AG04450 (cell line): Measurements from ENCODE around the gene TEKT2. TPM values are rescaled to one million over a fixed set of nuclear protein-coding genes. Genes with fewer than 3 reads are reported as not detected.

Source experiments
- CTCF ChIA-PET: fragments of 300-600, 350-600 bp; formaldehyde crosslinking; extraction: SDS; loops from one replicate; lab custom pipeline; 2022; ENCODE audit warnings: antibody characterized with exemption, inconsistent platforms; lab: Charles Lee
- POLR2A ChIA-PET: fragments of 350-600 bp; formaldehyde crosslinking; extraction: SDS; loops from one replicate; lab custom pipeline; 2021; ENCODE audit warnings: antibody characterized with exemption, inconsistent platforms; lab: Yijun Ruan, JAX
- DNase-seq: peaks from one replicate; pipeline ENCODE4 v3.0.0-alpha.2; 2011; ENCODE audit warnings: low read depth, low spot score
- H3K27ac ChIP-seq: one replicate; pipeline ENCODE4 v1.5.1; 2012; ENCODE audit warnings: low read depth, low read length, control low read depth
- H3K27me3 ChIP-seq: one replicate; pipeline ENCODE4 v1.6.0; 2012; ENCODE audit warnings: low read length; ENCODE audit not compliant: control insufficient read depth, insufficient read depth
- H3K4me3 ChIP-seq: 2 replicates; pipeline ENCODE4 v1.5.1; 2011; ENCODE audit warnings: mild to moderate bottlenecking, low read depth, low read length, control low read depth
- H3K9me3 ChIP-seq: 2 replicates; pipeline ENCODE4 v1.5.1; 2012; ENCODE audit warnings: low read length; ENCODE audit not compliant: control insufficient read depth, insufficient read depth
- polyA plus RNA-seq: library from polyadenylated mRNA; depleted of rRNA; stranded (reverse); fragments of >200 nt; gene quantifications from 2 replicates; pipeline ENCODE4 v1.2.3, GENCODE V29; 2011
- TF ChIP-seq, protein P1 (sequence below): IDR thresholded peaks from 2 replicates; pipeline ENCODE4 v1.5.1; 2011; ENCODE audit warnings: low read depth, low read length, control low read depth, inconsistent platforms

The TEKT2 gene
- polyA plus RNA-seq, 1 experiment: 0.12 TPM

DNA sequence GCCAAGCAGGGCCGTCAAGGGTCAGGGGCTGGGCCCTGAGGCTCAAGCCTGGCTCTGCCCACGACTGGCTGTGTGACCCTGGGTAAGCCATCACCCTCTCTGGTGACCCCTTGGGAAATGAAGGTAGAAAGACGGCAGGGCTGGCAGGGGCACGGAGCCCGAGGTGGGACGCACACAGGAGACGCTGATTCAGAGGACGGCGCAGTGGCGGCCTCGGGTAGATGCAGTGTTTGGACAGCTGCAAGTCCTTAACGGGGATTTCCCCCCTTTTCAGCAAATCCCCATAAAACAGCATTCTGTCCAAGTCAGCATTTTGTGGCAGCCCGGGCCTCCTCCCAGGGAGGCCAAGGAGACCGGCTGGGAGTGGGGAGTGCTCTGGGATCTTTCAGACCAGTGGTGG lies 24.4 kb downstream of the TEKT2 start:
- H3K27ac ChIP-seq: no peak overlapping the region
- DNase-seq: no peak
- CTCF ChIA-PET: interaction anchor here (1.3 kb wide), 1 partner anchor 26 kb away, joined by 4 read pairs; no protein-coding TSS in a partner anchor

DNA sequence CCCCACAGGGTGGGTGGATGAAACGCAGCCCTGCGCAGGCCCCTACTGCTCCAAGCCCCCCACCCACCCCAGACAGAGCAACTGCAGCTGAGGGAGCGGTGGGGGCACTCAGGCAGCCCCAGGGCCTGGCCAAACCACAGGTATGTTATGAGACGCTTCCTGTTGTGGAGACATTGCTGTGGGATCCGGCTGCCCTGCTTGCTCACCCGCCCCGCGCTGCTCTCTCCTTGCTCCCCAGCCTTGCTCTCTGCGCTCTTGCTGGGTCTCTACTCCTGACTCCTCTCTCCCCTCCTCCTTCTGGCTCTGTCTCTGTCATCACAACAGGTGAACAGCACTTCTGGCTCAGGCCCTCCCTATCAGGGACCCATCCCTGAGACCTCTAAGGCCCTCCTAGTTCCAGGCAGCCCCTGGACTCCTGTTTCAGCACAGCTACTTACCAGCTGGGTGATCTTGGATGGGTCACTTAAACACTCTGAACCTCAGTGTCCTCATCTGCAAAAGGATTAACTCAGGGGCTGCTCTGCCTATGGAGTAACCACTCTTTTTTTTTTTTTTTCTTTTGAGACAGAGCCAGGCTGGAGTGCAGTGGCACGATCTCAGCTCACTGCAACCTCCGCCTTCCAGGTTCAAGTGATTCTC lies 25.3 kb downstream of the TEKT2 start:
- H3K9me3 ChIP-seq: no peaks in the 10 kb centered on the region; the same call in 1 of the 2 replicates
- DNase-seq: peak; percentile 18
- no peak overlapping the region for H3K4me3 ChIP-seq
- ChIA-PET POLR2A (interaction anchor here (0.7 kb wide), 1 partner anchor 20 kb away, joined by 3 read pairs; no protein-coding TSS in a partner anchor), CTCF (interaction anchor here (2.4 kb wide), 1 partner anchor 25 kb away, joined by 10 read pairs; no protein-coding TSS in a partner anchor)
- TF ChIP-seq, protein P1, sequence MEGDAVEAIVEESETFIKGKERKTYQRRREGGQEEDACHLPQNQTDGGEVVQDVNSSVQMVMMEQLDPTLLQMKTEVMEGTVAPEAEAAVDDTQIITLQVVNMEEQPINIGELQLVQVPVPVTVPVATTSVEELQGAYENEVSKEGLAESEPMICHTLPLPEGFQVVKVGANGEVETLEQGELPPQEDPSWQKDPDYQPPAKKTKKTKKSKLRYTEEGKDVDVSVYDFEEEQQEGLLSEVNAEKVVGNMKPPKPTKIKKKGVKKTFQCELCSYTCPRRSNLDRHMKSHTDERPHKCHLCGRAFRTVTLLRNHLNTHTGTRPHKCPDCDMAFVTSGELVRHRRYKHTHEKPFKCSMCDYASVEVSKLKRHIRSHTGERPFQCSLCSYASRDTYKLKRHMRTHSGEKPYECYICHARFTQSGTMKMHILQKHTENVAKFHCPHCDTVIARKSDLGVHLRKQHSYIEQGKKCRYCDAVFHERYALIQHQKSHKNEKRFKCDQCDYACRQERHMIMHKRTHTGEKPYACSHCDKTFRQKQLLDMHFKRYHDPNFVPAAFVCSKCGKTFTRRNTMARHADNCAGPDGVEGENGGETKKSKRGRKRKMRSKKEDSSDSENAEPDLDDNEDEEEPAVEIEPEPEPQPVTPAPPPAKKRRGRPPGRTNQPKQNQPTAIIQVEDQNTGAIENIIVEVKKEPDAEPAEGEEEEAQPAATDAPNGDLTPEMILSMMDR: no peak
- no peaks in the 10 kb centered on the region for H3K27me3 ChIP-seq
- H3K27ac ChIP-seq: no peak overlapping the region

More for the DNA sequence above, 24.4 kb downstream of the TEKT2 start:
- Histone ChIP-seq H3K9me3 (no peaks in the 10 kb centered on the region; the same call in 1 of the 2 replicates), H3K4me3 (no peak overlapping the region), H3K27me3 (no peaks in the 10 kb centered on the region)
- POLR2A ChIA-PET: no interaction called here
- TF ChIP-seq, protein P1: no peak

DNA sequence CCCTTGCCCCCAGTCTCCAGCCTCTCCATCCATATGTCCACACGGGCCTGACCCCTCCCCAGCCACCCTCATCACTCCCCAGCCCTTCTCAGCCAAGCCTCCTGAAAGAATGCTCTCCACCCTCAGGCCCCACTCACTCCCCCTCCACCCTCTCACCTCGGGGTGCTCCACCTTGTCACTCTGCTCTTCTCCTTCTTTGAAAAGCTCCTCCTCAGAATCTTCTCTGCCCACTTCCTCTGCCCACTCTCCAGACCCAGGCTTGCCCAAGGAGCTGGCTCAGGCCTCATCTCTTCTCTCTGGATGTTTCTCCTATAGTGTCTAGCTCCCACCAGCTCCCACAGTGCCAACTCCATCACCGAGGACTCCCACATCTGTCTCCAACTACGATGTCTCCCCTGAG lies 27.3 kb downstream of the TEKT2 start:
- no peaks in the 10 kb centered on the region; the same call in 1 of the 2 replicates for H3K9me3 ChIP-seq
- no peak overlapping the region for H3K4me3 ChIP-seq
- no peak overlapping the region for H3K27ac ChIP-seq
- TF ChIP-seq, protein P1: no peak
- POLR2A ChIA-PET: interaction anchor here (0.7 kb wide), 1 partner anchor 35 kb away, joined by 3 read pairs; no protein-coding TSS in a partner anchor
- H3K27me3 ChIP-seq: no peaks in the 10 kb centered on the region
- no peak for DNase-seq
- CTCF ChIA-PET: interaction anchor here (0.8 to 2.4 kb wide), 3 partner anchors 11 to 174 kb away, joined by 3 to 10 read pairs (median 3); no protein-coding TSS in a partner anchor

DNA sequence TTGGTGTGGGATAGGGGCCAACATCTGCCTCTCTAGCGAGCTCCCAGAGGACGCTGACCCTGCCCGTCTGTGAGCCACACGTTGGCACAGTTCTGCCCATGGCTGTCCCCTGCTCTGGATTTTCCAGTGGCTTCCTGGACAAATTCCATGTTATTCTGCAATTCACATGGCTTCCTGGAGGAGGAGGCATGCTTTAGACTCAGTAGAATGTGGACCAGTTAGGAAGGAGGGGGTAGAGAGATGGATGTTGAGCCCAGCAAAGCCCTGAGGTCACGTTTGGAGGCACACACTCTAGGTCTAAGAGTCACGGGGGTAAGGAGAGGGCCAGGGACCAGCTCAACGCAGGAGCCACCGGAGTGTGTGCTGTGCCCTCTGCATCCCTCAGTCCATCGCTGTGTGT lies 28.9 kb downstream of the TEKT2 start:
- ChIA-PET CTCF (interaction anchor here (0.5 to 1.0 kb wide), 2 partner anchors 137 to 173 kb away, joined by 3 read pairs; no protein-coding TSS in a partner anchor), POLR2A (no interaction called here)
- TF ChIP-seq, protein P1: no peak

DNA sequence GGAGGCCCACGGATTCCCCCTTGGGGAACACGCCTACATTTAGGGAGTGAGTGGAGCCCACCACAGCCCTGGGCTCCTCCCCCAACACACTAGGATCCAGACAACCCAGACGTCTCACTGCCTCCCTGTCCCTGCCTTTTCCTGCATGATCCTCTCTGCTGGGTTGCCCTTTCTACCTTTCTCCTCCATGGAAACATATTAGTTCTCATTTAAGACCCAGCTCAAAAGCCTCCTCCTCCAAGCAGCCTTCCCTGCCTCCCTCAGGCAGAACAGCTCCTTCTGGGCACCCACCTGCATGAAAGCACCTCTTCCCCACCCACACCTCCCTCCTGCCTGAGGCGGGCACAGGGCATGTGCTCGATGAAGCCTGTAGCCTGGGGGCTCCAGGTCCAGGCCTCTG lies 30.5 kb downstream of the TEKT2 start:
- TF ChIP-seq, protein P1: no peak
- Histone ChIP-seq H3K9me3 (no peaks in the 10 kb centered on the region; the same call in 1 of the 2 replicates), H3K27ac (no peak overlapping the region), H3K27me3 (no peaks in the 10 kb centered on the region), H3K4me3 (no peak overlapping the region)
- ChIA-PET POLR2A (no interaction called here), CTCF (interaction anchor here (1.0 kb wide), 1 partner anchor 21 kb away, joined by 4 read pairs; no protein-coding TSS in a partner anchor)
- no peak for DNase-seq

More for the DNA sequence above, 28.9 kb downstream of the TEKT2 start:
- Histone ChIP-seq H3K27me3 (no peaks in the 10 kb centered on the region), H3K27ac (no peak overlapping the region), H3K4me3 (no peak overlapping the region), H3K9me3 (no peaks in the 10 kb centered on the region; the same call in 1 of the 2 replicates)
- no peak for DNase-seq
